SW480 (cell line): ENCODE data around the gene CAMKV.
A peak's percentile ranks its signal among the peaks of the same experiment; 100 is the strongest.
"Not testable (repeated sequence)": the region's sequence is repeated elsewhere in the genome, so short reads cannot be mapped to it uniquely, and the experiment has no call there.

Experiments
- DNase-seq: peaks from one replicate; pipeline ENCODE4 v3.0.0-alpha.2; 2016; ENCODE audit warnings: low spot score

The CAMKV gene

GRCh38 chr3:49869525-49870126 lies at the start of gene CAMKV:
Gene CAMKV, minus strand, starts transcription at chr3:49869906. Its CDS starts 7,518 bp downstream, at chr3:49862388.
- DNase-seq, result no peak

GRCh38 chr3:49917806-49918590 lies 48.3 kb upstream of the CAMKV start:
- DNase-seq, result not testable (repeated sequence)

GRCh38 chr3:49916686-49917085 lies 47.0 kb upstream of the CAMKV start:
- no peak for DNase-seq

GRCh38 chr3:49914906-49915305 lies 45.2 kb upstream of the CAMKV start:
- no peak for DNase-seq

- peak; percentile 17 for DNase-seq
Observed at GRCh38 chr3:49912881-49913281, 43.2 kb upstream of the CAMKV start.

- no peak for DNase-seq
Observed at GRCh38 chr3:49911611-49912010, 41.9 kb upstream of the CAMKV start.

- DNase-seq, result no peak
Observed at GRCh38 chr3:49911124-49911420, 41.4 kb upstream of the CAMKV start.

- no peak for DNase-seq
Observed at GRCh38 chr3:49910409-49911123, 40.9 kb upstream of the CAMKV start.

- no peak for DNase-seq
Observed at GRCh38 chr3:49908373-49909199, 38.9 kb upstream of the CAMKV start.

- peak; percentile 77 for DNase-seq
Observed at GRCh38 chr3:49906073-49906743, 36.5 kb upstream of the CAMKV start.

GRCh38 chr3:49904448-49904847 lies 34.7 kb upstream of the CAMKV start:
- not testable (repeated sequence) for DNase-seq

- DNase-seq, result peak; percentile 98
Observed at GRCh38 chr3:49903451-49904424, 34.0 kb upstream of the CAMKV start, which contains the start of gene MST1R. Gene MST1R, minus strand, starts transcription at chr3:49903873. Its CDS starts 264 bp downstream, at chr3:49903609.

- DNase-seq, result peak; percentile 38
Observed at GRCh38 chr3:49902511-49903345, 33.0 kb upstream of the CAMKV start.

GRCh38 chr3:49901366-49902339 lies 31.9 kb upstream of the CAMKV start:
- DNase-seq, result peak; percentile 55

GRCh38 chr3:49900491-49901153 lies 30.9 kb upstream of the CAMKV start:
- DNase-seq, result peak; percentile 97

- no peak for DNase-seq
Observed at GRCh38 chr3:49899815-49900214, 30.1 kb upstream of the CAMKV start.

GRCh38 chr3:49898991-49899390 lies 29.3 kb upstream of the CAMKV start:
- peak; percentile 61 for DNase-seq

- DNase-seq, result no peak
Observed at GRCh38 chr3:49896345-49896744, 26.6 kb upstream of the CAMKV start.
